Measurements from ENCODE around the gene CTNNA1. TPM values are rescaled to one million over a fixed set of nuclear protein-coding genes. Genes with fewer than 3 reads are reported as not detected.
"Not testable (repeated sequence)": the region's sequence is repeated elsewhere in the genome, so short reads cannot be mapped to it uniquely, and the experiment has no call there.

The CTNNA1 gene
- total RNA-seq, 1 donor from 2014 or later, result 598 TPM

DNA sequence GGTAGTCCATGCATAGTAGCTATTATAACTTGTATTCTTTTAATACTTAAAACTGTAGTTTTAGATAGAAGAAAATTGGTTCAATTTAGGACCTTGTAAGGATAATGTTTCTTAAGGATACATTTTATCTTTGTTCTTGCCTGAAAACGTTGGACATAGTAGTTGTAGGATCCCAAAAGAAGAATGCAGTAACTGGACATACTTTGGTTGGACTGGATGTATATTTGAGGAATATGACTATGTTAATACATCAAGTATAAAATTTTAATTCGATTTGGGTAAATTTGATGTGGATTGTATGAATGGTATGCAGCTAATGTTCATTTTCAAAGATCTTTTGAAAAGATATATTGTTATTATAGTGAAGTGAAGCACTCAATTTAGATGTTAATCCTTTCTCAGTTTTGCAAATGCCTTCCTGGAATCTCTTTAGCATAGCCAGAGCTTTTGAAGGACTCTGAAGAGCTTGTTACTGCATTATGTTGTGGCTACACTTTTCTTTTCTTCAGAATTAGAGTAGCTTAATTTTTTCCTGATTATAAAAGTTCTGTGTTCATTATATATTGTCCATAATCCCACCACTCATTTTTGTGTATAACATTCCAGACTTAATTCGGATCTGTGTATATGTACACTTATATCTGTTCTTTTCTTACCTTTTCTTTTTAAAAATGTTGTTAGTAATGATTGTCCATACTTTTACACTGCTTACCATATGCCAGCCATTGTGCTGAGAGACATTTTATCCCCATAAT lies 80.7 kb downstream of the CTNNA1 start:
- no peak overlapping the region for H3K4me3 Mint-ChIP-seq (ENCODE audit: unreplicated experiment)
- H3K9me3 Mint-ChIP-seq (ENCODE audit: unreplicated experiment), result peaks cover 3% of the 10 kb centered on the region
- TF ChIP-seq, protein P1, sequence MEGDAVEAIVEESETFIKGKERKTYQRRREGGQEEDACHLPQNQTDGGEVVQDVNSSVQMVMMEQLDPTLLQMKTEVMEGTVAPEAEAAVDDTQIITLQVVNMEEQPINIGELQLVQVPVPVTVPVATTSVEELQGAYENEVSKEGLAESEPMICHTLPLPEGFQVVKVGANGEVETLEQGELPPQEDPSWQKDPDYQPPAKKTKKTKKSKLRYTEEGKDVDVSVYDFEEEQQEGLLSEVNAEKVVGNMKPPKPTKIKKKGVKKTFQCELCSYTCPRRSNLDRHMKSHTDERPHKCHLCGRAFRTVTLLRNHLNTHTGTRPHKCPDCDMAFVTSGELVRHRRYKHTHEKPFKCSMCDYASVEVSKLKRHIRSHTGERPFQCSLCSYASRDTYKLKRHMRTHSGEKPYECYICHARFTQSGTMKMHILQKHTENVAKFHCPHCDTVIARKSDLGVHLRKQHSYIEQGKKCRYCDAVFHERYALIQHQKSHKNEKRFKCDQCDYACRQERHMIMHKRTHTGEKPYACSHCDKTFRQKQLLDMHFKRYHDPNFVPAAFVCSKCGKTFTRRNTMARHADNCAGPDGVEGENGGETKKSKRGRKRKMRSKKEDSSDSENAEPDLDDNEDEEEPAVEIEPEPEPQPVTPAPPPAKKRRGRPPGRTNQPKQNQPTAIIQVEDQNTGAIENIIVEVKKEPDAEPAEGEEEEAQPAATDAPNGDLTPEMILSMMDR (IDR thresholded peaks at IDR 0.05; ENCODE audit: partially characterized antibody, unreplicated experiment), result no peak
- H3K27me3 Mint-ChIP-seq (ENCODE audit: unreplicated experiment), result peaks cover 2% of the 10 kb centered on the region
- DNase-seq, result no peak
- no peak overlapping the region for H3K27ac Mint-ChIP-seq (ENCODE audit: unreplicated experiment)
- H3K4me1 Mint-ChIP-seq (ENCODE audit: low read depth, unreplicated experiment), result peaks cover 38% of the 10 kb centered on the region
- H3K36me3 Mint-ChIP-seq (ENCODE audit: unreplicated experiment), result no peaks in the 10 kb centered on the region

DNA sequence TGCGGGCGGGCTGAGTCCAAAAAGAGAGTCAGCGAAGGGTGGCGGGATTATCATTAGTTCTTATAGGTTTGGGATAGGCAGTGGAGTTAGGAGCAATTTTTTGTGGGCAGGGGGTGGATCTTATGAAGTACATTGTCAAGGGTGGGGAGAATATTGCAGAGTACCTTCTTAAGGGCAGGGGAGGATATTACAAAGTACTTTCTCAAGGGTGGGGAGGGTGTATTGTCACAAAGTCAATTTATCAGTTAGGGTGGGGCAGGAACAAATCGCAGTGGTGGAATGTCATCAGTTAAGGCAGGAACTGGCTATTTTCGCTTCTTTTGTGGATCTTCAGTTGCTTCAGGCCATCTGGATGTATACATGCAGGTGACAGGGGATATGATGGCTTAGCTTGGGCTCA lies 81.6 kb downstream of the CTNNA1 start:
- H3K4me1 Mint-ChIP-seq (ENCODE audit: low read depth, unreplicated experiment), result peaks cover 45% of the 10 kb centered on the region
- not testable (repeated sequence) for H3K9me3 Mint-ChIP-seq (ENCODE audit: unreplicated experiment); H3K36me3 Mint-ChIP-seq (ENCODE audit: unreplicated experiment); H3K27me3 Mint-ChIP-seq (ENCODE audit: unreplicated experiment); H3K4me3 Mint-ChIP-seq (ENCODE audit: unreplicated experiment); DNase-seq
- H3K27ac Mint-ChIP-seq (ENCODE audit: unreplicated experiment), result peak overlapping the region; percentile 5

DNA sequence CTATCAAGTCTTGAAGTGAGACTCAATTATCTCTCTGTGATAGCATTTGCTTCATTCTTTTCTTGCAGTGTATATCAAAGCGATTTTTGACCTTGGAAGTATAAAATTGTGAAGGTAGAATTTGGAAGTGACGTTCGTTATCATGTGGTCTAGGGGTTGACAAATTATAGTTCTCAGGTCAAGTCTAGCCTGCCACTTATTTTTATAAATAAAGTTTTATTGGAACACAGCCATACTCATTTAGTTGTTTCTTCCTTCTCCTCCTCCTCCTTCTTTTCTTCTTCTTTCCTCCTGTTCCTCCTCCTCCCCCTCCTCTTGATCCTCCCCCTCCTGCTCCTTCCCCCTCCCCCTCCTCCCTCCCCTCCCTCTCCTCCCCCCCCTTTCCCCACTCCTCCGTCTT lies 83.9 kb downstream of the CTNNA1 start:
- no peaks in the 10 kb centered on the region for H3K9me3 Mint-ChIP-seq (ENCODE audit: unreplicated experiment)
- TF ChIP-seq, protein P1 (IDR thresholded peaks at IDR 0.05; ENCODE audit: partially characterized antibody, unreplicated experiment), result no peak
- H3K4me3 Mint-ChIP-seq (ENCODE audit: unreplicated experiment), result no peak overlapping the region
- H3K4me1 Mint-ChIP-seq (ENCODE audit: low read depth, unreplicated experiment), result peaks cover 43% of the 10 kb centered on the region
- peaks cover 1% of the 10 kb centered on the region for H3K27me3 Mint-ChIP-seq (ENCODE audit: unreplicated experiment)
- no peak for DNase-seq
- H3K27ac Mint-ChIP-seq (ENCODE audit: unreplicated experiment), result no peak overlapping the region
- no peaks in the 10 kb centered on the region for H3K36me3 Mint-ChIP-seq (ENCODE audit: unreplicated experiment)

DNA sequence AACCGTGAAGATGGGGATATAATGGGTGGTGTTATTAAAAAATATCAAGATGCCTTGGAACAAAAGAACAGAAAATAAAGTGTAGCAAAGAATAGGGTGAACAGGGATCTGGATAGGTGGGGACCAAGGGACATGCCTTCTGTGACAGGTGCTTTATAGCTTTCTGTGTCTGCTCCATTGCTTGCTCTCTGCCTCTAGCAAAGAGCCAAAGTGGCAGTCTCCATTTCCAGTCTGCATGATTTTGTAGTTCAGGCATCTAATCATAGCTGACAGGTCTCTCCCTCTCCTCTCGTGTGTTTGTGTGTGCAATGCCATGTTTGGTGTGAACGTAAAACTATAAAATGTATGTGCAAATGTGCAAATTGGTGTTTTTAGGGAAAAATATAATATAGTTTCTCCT lies 86.9 kb downstream of the CTNNA1 start:
- Mint-ChIP-seq H3K27ac (ENCODE audit: unreplicated experiment) (peak overlapping the region; percentile 23), H3K4me1 (ENCODE audit: low read depth, unreplicated experiment) (peaks cover 38% of the 10 kb centered on the region)

DNA sequence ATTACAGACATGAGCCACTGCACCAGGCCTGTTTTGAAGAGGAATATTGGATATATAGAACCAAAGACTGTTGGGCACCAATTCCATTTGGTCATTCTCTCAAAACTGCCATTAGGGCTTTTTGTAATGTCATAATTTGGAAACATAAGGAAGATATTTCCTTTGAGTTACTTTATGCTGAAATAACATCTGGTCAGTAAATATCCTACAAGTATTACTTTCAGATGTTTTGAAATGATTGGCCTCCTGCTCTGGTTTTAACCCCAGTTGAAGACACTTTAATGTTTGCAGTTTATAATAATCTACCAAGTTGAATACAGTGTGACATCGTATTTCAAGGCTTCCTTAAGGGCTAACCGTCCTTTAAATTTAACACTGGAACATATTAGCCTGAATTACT lies 88.3 kb downstream of the CTNNA1 start:
- H3K4me3 Mint-ChIP-seq (ENCODE audit: unreplicated experiment), result no peak overlapping the region
- H3K36me3 Mint-ChIP-seq (ENCODE audit: unreplicated experiment), result no peaks in the 10 kb centered on the region
- DNase-seq, result no peak
- TF ChIP-seq, protein P1 (IDR thresholded peaks at IDR 0.05; ENCODE audit: partially characterized antibody, unreplicated experiment), result no peak
- H3K27me3 Mint-ChIP-seq (ENCODE audit: unreplicated experiment), result peaks cover 5% of the 10 kb centered on the region
- H3K27ac Mint-ChIP-seq (ENCODE audit: unreplicated experiment), result no peak overlapping the region
- H3K9me3 Mint-ChIP-seq (ENCODE audit: unreplicated experiment), result peaks cover 5% of the 10 kb centered on the region
- H3K4me1 Mint-ChIP-seq (ENCODE audit: low read depth, unreplicated experiment), result peaks cover 34% of the 10 kb centered on the region

More for the DNA sequence above, 86.9 kb downstream of the CTNNA1 start:
- DNase-seq, result no peak
- TF ChIP-seq, protein P1 (IDR thresholded peaks at IDR 0.05; ENCODE audit: partially characterized antibody, unreplicated experiment), result no peak
- Mint-ChIP-seq H3K27me3 (ENCODE audit: unreplicated experiment) (peaks cover 5% of the 10 kb centered on the region), H3K9me3 (ENCODE audit: unreplicated experiment) (peaks cover 4% of the 10 kb centered on the region), H3K4me3 (ENCODE audit: unreplicated experiment) (peak overlapping the region; percentile 54), H3K36me3 (ENCODE audit: unreplicated experiment) (no peaks in the 10 kb centered on the region)
